Measurements from ENCODE around the gene NFAM1.

NFAM1 gene

GRCh38 chr22:42334875-42335512 is 97.2 kb downstream of the NFAM1 start:
- DNase-seq (ENCODE audit: low spot score), result no peak

GRCh38 chr22:42333544-42333943 is 98.7 kb downstream of the NFAM1 start:
- no peak for DNase-seq (ENCODE audit: low spot score)

- no peak for DNase-seq (ENCODE audit: low spot score)
These were observed 100.1 kb downstream of the NFAM1 start for GRCh38 chr22:42332089-42332488.

- DNase-seq (ENCODE audit: low spot score), result no peak
These were observed 101.2 kb downstream of the NFAM1 start for GRCh38 chr22:42331014-42331413.

Data from CD4-positive, alpha-beta T cell treated with Interleukin-2 at 100 ng/mL for 4 hours (primary cell).